GM23338 (cell line): ENCODE results near the gene TACSTD2. TPM values are rescaled to one million over a fixed set of nuclear protein-coding genes. Genes with fewer than 3 reads are reported as not detected.

Source experiments
- ATAC-seq: fragments of 200-7000 bp; cut with Tn5 transposase; 3 replicates; pipeline ENCODE4 v1.9.1; 2020
- DNase-seq: peaks from one replicate; pipeline ENCODE4 v3.0.0-alpha.2; 2015; ENCODE audit warnings: low spot score
- H2AFZ ChIP-seq: fragments of 200-600 bp; sonication (generic); 2 replicates; pipeline ENCODE4 v1.8.0; 2016; ENCODE audit warnings: antibody characterized with exemption, mild to moderate bottlenecking, moderate library complexity
- H3F3A ChIP-seq: fragments of 200-600 bp; sonication (generic); replicated peaks from 2 replicates; pipeline ENCODE4 v1.8.0; 2017; ENCODE audit warnings: antibody characterized with exemption, mixed run types, low read depth
- H3K27ac ChIP-seq: fragments of 200-600 bp; sonication (generic); 2 replicates; pipeline ENCODE4 v1.6.1; 2016; ENCODE audit warnings: low read depth
- H3K27me3 ChIP-seq: fragments of 200-600 bp; sonication (generic); 2 replicates; pipeline ENCODE4 v1.8.0; 2016; ENCODE audit warnings: mild to moderate bottlenecking, mixed run types, moderate library complexity; ENCODE audit not compliant: insufficient read depth
- H3K36me3 ChIP-seq: fragments of 200-600 bp; sonication (generic); 2 replicates; pipeline ENCODE4 v1.8.0; 2016; ENCODE audit warnings: mild to moderate bottlenecking; ENCODE audit not compliant: insufficient read depth
- H3K4me1 ChIP-seq: fragments of 200-600 bp; sonication (generic); 2 replicates; pipeline ENCODE4 v1.8.0; 2016; ENCODE audit warnings: mild to moderate bottlenecking, moderate library complexity; ENCODE audit not compliant: insufficient read depth
- H3K4me2 ChIP-seq: fragments of 200-600 bp; sonication (generic); 2 replicates; pipeline ENCODE4 v1.7.1; 2017; ENCODE audit warnings: mixed run types
- H3K4me3 ChIP-seq: fragments of 200-600 bp; sonication (generic); 2 replicates; pipeline ENCODE4 v1.6.1; 2016; ENCODE audit warnings: mixed run types
- H3K79me2 ChIP-seq: fragments of 200-600 bp; sonication (generic); replicated peaks from 2 replicates; pipeline ENCODE4 v1.8.0; 2017; ENCODE audit warnings: mild to moderate bottlenecking; ENCODE audit not compliant: insufficient read depth
- H3K9me2 ChIP-seq: fragments of 200-600 bp; sonication (generic); 2 replicates; pipeline ENCODE4 v1.8.0; 2017; ENCODE audit not compliant: insufficient read depth
- H4K20me1 ChIP-seq: fragments of 200-600 bp; sonication (generic); replicated peaks from 2 replicates; pipeline ENCODE4 v1.8.0; 2017; ENCODE audit warnings: mild to moderate bottlenecking; ENCODE audit not compliant: insufficient read depth
- H3K27ac Mint-ChIP-seq: 2 replicates; pipeline ENCODE4 v1.8.0; 2020; ENCODE audit warnings: inconsistent platforms, mild to moderate bottlenecking, moderate library complexity, mixed read lengths
- H3K27me3 Mint-ChIP-seq: 3 replicates; pipeline ENCODE4 v1.8.0; 2022; ENCODE audit warnings: low read depth, mild to moderate bottlenecking, moderate library complexity, mixed read lengths, inconsistent platforms; ENCODE audit not compliant: insufficient read depth, poor library complexity
- H3K36me3 Mint-ChIP-seq: 3 replicates; pipeline ENCODE4 v1.8.0; 2021; ENCODE audit warnings: low read depth, mild to moderate bottlenecking, inconsistent platforms, moderate library complexity, mixed read lengths
- H3K4me1 Mint-ChIP-seq: 3 replicates; pipeline ENCODE4 v1.8.0; 2020; ENCODE audit warnings: mild to moderate bottlenecking, inconsistent platforms, mixed read lengths
- H3K4me3 Mint-ChIP-seq: 3 replicates; pipeline ENCODE4 v1.8.0; 2021; ENCODE audit warnings: moderate library complexity, mild to moderate bottlenecking, inconsistent platforms, mixed read lengths
- H3K9me3 Mint-ChIP-seq: 3 replicates; pipeline ENCODE4 v1.8.0; 2020; ENCODE audit warnings: moderate library complexity, mild to moderate bottlenecking, inconsistent platforms, mixed read lengths
- CREB1 ChIP-seq: fragments of 250-450 bp; sonication (Bioruptor Pico); IDR thresholded peaks from 2 replicates; pipeline ENCODE4 v1.5.0; 2020; ENCODE audit warnings: low read depth, mild to moderate bottlenecking, moderate library complexity
- EZH2 ChIP-seq: fragments of 200-600 bp; sonication (generic); IDR thresholded peaks from one replicate; pipeline ENCODE4 v1.8.0; 2017; ENCODE audit warnings: antibody characterized with exemption, mild to moderate bottlenecking, low read depth; ENCODE audit not compliant: unreplicated experiment
- EZH2phosphoT487 ChIP-seq: fragments of 200-600 bp; sonication (generic); IDR thresholded peaks from one replicate; pipeline ENCODE4 v1.8.1; 2018; ENCODE audit warnings: antibody characterized with exemption; ENCODE audit not compliant: unreplicated experiment
- JUNB ChIP-seq: IDR thresholded peaks from one replicate; pipeline ENCODE4 v1.6.1; 2016; ENCODE audit warnings: antibody characterized with exemption; ENCODE audit not compliant: unreplicated experiment
- NANOG ChIP-seq: IDR thresholded peaks from 2 replicates; pipeline ENCODE4 v1.6.1; 2016; ENCODE audit warnings: antibody characterized with exemption, borderline replicate concordance
- POLR2AphosphoS5 ChIP-seq: IDR thresholded peaks from 2 replicates; pipeline ENCODE4 v1.6.1; 2016; ENCODE audit warnings: antibody characterized with exemption, low read depth
- STAT1 ChIP-seq: IDR thresholded peaks from one replicate; pipeline ENCODE4 v1.6.1; 2016; ENCODE audit warnings: antibody characterized with exemption; ENCODE audit not compliant: unreplicated experiment
- ZNF114 ChIP-seq: fragments of 250-450 bp; sonication (Bioruptor Pico); IDR thresholded peaks from 2 replicates; pipeline ENCODE4 v1.5.0; 2020; ENCODE audit warnings: mild to moderate bottlenecking, moderate library complexity
- ZNF331 ChIP-seq: fragments of 250-450 bp; sonication (Bioruptor Pico); IDR thresholded peaks from 2 replicates; pipeline ENCODE4 v1.5.0; 2020; ENCODE audit warnings: low read depth, mild to moderate bottlenecking, moderate library complexity
- polyA plus RNA-seq: library from polyadenylated mRNA; unstranded; fragments of >200 nt; fragmentation: Nextera tagmentation; extraction: Ambion mirVana; gene quantifications from 2 replicates; pipeline ENCODE4 v1.2.1, GENCODE V29; 2016
- total RNA-seq: library from RNA; depleted of rRNA; stranded (reverse); fragments of >200 nt; shearing (Covaris generic); gene quantifications from 2 replicates; pipeline ENCODE4 v1.2.3, GENCODE V29; 2014
- TF ChIP-seq, protein P1 (sequence below), 2 experiments: fragments of 200-600 bp in 1 of 2; sonication (generic) in 1 of 2; conservative IDR thresholded peaks; 2 replicates each; pipeline versions ENCODE4 v1.5.1 to v1.6.1; 2016 to 2017; ENCODE audit warnings: antibody characterized with exemption in 2 of 2, low read depth in 2 of 2, mild to moderate bottlenecking in 2 of 2, moderate library complexity in 1 of 2
- TF ChIP-seq, protein P2 (sequence below): IDR thresholded peaks from 2 replicates; pipeline ENCODE4 v1.6.1; 2016; ENCODE audit warnings: antibody characterized with exemption
- TF ChIP-seq, protein P3 (sequence below): fragments of 250-450 bp; sonication (Bioruptor Pico); IDR thresholded peaks from 2 replicates; pipeline ENCODE4 v1.5.0; 2020; ENCODE audit warnings: mild to moderate bottlenecking, moderate library complexity

The TACSTD2 gene
- total and polyA plus RNA-seq, 2 experiments from 2014 or later = 0.86 to 1.5 TPM

DNA sequence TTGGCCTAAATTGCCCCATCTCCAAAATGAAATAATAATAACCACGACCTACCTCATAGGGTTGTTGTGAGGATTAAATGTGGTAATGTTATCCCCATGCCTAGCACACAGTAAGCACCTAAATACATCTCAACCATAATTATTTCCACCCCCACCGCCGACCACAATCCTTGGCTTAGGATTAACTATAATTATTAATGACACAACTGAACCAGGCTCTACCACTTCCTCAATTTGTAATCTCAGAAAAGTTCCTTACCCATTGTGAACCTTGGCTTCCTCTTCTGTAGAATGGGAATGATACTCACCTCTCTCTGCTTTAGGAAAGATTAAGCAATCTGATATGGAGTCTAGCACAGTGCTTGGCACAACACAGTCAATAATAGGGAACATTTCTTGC, 44.3 kb upstream of the TACSTD2 start:
- TF ChIP-seq STAT1 (no peak), EZH2 (no peak), POLR2AphosphoS5 (no peak), ZNF331 (no peak), CREB1 (CRISPR knock-in tag) (no peak), JUNB (no peak), ZNF114 (CRISPR knock-in tag) (no peak), EZH2phosphoT487 (no peak), NANOG (no peak)
- TF ChIP-seq, protein P1, sequence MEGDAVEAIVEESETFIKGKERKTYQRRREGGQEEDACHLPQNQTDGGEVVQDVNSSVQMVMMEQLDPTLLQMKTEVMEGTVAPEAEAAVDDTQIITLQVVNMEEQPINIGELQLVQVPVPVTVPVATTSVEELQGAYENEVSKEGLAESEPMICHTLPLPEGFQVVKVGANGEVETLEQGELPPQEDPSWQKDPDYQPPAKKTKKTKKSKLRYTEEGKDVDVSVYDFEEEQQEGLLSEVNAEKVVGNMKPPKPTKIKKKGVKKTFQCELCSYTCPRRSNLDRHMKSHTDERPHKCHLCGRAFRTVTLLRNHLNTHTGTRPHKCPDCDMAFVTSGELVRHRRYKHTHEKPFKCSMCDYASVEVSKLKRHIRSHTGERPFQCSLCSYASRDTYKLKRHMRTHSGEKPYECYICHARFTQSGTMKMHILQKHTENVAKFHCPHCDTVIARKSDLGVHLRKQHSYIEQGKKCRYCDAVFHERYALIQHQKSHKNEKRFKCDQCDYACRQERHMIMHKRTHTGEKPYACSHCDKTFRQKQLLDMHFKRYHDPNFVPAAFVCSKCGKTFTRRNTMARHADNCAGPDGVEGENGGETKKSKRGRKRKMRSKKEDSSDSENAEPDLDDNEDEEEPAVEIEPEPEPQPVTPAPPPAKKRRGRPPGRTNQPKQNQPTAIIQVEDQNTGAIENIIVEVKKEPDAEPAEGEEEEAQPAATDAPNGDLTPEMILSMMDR (conservative IDR thresholded peaks at IDR 0.05; ENCODE audit: low read depth in 2 of 2) = no peak
- TF ChIP-seq, protein P2, sequence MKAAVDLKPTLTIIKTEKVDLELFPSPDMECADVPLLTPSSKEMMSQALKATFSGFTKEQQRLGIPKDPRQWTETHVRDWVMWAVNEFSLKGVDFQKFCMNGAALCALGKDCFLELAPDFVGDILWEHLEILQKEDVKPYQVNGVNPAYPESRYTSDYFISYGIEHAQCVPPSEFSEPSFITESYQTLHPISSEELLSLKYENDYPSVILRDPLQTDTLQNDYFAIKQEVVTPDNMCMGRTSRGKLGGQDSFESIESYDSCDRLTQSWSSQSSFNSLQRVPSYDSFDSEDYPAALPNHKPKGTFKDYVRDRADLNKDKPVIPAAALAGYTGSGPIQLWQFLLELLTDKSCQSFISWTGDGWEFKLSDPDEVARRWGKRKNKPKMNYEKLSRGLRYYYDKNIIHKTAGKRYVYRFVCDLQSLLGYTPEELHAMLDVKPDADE = no peak
- TF ChIP-seq, protein P3, sequence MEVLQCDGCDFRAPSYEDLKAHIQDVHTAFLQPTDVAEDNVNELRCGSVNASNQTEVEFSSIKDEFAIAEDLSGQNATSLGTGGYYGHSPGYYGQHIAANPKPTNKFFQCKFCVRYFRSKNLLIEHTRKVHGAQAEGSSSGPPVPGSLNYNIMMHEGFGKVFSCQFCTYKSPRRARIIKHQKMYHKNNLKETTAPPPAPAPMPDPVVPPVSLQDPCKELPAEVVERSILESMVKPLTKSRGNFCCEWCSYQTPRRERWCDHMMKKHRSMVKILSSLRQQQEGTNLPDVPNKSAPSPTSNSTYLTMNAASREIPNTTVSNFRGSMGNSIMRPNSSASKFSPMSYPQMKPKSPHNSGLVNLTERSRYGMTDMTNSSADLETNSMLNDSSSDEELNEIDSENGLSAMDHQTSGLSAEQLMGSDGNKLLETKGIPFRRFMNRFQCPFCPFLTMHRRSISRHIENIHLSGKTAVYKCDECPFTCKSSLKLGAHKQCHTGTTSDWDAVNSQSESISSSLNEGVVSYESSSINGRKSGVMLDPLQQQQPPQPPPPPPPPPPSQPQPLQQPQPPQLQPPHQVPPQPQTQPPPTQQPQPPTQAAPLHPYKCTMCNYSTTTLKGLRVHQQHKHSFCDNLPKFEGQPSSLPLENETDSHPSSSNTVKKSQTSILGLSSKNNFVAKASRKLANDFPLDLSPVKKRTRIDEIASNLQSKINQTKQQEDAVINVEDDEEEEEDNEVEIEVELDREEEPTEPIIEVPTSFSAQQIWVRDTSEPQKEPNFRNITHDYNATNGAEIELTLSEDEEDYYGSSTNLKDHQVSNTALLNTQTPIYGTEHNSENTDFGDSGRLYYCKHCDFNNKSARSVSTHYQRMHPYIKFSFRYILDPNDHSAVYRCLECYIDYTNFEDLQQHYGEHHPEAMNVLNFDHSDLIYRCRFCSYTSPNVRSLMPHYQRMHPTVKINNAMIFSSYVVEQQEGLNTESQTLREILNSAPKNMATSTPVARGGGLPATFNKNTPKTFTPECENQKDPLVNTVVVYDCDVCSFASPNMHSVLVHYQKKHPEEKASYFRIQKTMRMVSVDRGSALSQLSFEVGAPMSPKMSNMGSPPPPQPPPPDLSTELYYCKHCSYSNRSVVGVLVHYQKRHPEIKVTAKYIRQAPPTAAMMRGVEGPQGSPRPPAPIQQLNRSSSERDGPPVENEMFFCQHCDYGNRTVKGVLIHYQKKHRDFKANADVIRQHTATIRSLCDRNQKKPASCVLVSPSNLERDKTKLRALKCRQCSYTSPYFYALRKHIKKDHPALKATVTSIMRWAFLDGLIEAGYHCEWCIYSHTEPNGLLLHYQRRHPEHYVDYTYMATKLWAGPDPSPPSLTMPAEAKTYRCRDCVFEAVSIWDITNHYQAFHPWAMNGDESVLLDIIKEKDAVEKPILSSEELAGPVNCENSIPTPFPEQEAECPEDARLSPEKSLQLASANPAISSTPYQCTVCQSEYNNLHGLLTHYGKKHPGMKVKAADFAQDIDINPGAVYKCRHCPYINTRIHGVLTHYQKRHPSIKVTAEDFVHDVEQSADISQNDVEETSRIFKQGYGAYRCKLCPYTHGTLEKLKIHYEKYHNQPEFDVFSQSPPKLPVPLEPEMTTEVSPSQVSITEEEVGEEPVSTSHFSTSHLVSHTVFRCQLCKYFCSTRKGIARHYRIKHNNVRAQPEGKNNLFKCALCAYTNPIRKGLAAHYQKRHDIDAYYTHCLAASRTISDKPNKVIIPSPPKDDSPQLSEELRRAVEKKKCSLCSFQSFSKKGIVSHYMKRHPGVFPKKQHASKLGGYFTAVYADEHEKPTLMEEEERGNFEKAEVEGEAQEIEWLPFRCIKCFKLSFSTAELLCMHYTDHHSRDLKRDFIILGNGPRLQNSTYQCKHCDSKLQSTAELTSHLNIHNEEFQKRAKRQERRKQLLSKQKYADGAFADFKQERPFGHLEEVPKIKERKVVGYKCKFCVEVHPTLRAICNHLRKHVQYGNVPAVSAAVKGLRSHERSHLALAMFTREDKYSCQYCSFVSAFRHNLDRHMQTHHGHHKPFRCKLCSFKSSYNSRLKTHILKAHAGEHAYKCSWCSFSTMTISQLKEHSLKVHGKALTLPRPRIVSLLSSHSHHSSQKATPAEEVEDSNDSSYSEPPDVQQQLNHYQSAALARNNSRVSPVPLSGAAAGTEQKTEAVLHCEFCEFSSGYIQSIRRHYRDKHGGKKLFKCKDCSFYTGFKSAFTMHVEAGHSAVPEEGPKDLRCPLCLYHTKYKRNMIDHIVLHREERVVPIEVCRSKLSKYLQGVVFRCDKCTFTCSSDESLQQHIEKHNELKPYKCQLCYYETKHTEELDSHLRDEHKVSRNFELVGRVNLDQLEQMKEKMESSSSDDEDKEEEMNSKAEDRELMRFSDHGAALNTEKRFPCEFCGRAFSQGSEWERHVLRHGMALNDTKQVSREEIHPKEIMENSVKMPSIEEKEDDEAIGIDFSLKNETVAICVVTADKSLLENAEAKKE (CRISPR knock-in tag) = no peak
- Histone ChIP-seq H3K4me2 (no peak overlapping the region), H3K9me2 (no peaks in the 10 kb centered on the region), H4K20me1 (no peaks in the 10 kb centered on the region), H3K4me1 (peaks cover 18% of the 10 kb centered on the region; the same call in 1 of the 2 replicates), H3F3A (no peaks in the 10 kb centered on the region), H3K79me2 (no peaks in the 10 kb centered on the region), H3K27me3 (no peaks in the 10 kb centered on the region), H3K27ac (no peak overlapping the region), H2AFZ (0 out of 2 replicates have a peak overlapping the region, but pooled peaks have one; percentile 98), H3K36me3 (no peaks in the 10 kb centered on the region), H3K4me3 (no peak overlapping the region)
- Mint-ChIP-seq H3K4me3 (no peak overlapping the region), H3K27me3 (peaks cover 5% of the 10 kb centered on the region), H3K9me3 (peaks cover 7% of the 10 kb centered on the region), H3K36me3 (peaks cover 5% of the 10 kb centered on the region; the same call in 2 of the 3 replicates), H3K4me1 (peaks cover 26% of the 10 kb centered on the region), H3K27ac (no peak overlapping the region)
- DNase-seq (no peak), ATAC-seq (no peak)
